Measurements from ENCODE around the gene NCAN.

The NCAN gene

DNA sequence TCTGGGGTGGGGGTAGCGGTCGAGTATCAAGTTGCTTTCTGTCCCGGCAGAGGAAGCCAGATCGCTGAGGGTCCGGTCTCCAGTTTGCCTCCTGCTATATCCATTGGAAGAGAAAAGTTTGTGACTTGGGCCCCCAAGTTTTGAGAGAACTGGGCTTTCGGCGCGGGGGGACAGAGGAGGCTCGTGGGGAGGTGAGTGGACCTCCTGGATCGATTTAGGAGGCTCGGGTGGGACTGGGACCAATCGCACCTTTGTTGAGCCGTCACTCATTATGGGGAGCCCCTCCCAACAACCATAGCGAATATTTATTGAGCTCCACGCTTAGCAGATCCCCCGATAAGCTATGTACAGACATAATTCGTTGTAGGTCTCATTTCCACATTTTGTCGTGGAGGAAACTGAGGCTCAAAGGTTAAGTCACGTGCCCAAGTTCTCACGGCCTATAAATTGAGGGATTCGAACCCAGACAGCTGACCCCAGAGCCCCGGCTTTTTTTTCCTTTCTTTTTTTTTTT, 18.8 kb upstream of the NCAN start:
- peak overlapping the region; percentile 96 for H3K4me3 ChIP-seq (ENCODE audit: low read depth, low read length)
- no peak for DNase-seq (ENCODE audit: low read depth)
- TF ChIP-seq, protein P1, sequence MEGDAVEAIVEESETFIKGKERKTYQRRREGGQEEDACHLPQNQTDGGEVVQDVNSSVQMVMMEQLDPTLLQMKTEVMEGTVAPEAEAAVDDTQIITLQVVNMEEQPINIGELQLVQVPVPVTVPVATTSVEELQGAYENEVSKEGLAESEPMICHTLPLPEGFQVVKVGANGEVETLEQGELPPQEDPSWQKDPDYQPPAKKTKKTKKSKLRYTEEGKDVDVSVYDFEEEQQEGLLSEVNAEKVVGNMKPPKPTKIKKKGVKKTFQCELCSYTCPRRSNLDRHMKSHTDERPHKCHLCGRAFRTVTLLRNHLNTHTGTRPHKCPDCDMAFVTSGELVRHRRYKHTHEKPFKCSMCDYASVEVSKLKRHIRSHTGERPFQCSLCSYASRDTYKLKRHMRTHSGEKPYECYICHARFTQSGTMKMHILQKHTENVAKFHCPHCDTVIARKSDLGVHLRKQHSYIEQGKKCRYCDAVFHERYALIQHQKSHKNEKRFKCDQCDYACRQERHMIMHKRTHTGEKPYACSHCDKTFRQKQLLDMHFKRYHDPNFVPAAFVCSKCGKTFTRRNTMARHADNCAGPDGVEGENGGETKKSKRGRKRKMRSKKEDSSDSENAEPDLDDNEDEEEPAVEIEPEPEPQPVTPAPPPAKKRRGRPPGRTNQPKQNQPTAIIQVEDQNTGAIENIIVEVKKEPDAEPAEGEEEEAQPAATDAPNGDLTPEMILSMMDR (IDR thresholded peaks at IDR 0.05; ENCODE audit: low read depth, low read length): no peak
- peak; percentile 66 for TF ChIP-seq POLR2A (IDR thresholded peaks at IDR 0.05; ENCODE audit: extremely low read depth, insufficient read length)
- TF ChIP-seq, protein P2, sequence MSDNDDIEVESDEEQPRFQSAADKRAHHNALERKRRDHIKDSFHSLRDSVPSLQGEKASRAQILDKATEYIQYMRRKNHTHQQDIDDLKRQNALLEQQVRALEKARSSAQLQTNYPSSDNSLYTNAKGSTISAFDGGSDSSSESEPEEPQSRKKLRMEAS (IDR thresholded peaks at IDR 0.05; ENCODE audit: low read depth, low read length): 0 out of 2 replicates have a peak, but pooled peaks have one; percentile 20
- peak; percentile 27 for TF ChIP-seq MYC (IDR thresholded peaks at IDR 0.05; ENCODE audit: low read depth, low read length)

DNA sequence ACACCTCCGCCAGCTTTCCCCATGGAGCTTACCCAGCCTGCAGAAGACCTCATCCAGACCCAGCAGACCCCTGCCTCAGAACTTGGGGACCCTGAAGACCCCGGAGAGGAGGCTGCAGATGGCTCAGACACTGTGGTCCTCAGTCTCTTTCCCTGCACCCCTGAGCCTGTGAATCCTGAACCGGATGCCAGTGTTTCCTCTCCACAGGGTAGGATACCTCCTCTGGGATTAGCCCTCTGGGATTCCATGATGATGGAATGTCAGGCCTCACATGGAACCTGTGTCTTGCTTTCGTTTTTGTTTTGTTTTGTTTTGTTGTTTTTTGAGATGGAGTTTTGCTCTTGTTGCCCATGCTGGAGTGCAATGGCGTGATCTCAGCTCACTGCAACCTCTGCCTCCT, 17.8 kb upstream of the NCAN start:
- TF ChIP-seq MYC (IDR thresholded peaks at IDR 0.05; ENCODE audit: low read depth, low read length) (no peak), POLR2A (IDR thresholded peaks at IDR 0.05; ENCODE audit: extremely low read depth, insufficient read length) (no peak)
- TF ChIP-seq, protein P1 (IDR thresholded peaks at IDR 0.05; ENCODE audit: low read depth, low read length): no peak
- TF ChIP-seq, protein P2 (IDR thresholded peaks at IDR 0.05; ENCODE audit: low read depth, low read length): no peak
- peak overlapping the region; percentile 96 for H3K4me3 ChIP-seq (ENCODE audit: low read depth, low read length)
- no peak for DNase-seq (ENCODE audit: low read depth)

DNA sequence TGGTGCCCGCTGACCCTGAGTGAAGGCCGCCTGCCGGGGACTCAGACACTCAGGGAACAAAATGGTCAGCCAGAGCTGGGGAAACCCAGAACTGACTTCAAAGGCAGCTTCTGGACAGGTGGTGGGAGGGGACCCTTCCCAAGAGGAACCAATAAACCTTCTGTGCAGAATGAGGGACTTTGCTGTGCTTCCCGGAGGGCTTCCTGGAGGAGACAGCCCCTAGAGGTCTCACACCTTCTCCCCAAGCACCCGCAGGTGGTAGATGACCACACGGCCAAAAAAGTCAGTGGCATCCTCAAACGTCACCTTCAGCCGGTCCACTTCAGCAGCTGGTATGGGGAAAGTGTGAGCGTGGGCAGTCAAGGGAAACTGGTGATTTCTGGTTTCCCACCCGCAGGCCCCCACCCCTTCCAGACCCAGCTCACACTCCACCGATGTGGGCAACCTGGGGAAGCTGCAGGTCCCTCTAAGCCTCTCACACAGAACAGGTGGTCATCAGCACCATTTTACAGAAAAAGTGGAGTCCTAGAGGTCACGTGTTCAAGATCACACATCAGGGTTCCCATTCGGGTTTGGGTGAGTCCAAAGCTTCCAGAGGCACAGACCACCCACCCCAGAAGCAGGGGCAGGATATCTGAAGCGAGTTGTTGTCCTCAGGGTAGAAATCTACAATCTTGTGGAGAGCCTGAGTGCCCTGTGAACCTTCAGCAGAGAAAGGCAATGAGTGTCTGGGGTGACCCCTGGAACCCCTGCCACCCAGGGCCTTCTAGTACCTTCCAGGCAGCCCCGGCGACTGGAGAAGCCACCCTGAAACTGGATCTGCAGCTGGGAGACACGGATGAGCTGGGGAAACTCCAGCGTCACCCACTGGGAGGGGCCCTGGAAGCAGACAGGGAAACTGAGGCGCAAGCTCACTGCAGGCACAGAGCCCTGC, 9.8 kb upstream of the NCAN start:
- no peak for DNase-seq (ENCODE audit: low read depth)

DNA sequence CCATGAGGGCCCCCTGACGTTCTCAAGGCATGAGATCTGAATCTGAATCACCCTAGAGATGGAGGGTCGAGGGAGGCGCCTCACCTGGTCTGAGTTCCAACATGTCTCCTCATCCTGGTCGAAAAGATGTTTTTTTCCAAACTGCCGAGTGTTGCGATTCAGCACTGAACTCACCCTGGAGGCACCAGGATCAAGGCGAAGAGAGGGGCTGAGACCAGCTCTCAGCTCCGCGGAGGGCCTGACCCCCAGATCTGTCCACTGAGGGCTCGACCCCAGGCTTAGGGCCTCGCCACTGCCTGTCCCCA, 9.1 kb upstream of the NCAN start:
- peak overlapping the region; percentile 85 for H3K4me3 ChIP-seq (ENCODE audit: low read depth, low read length)
- TF ChIP-seq, protein P2 (IDR thresholded peaks at IDR 0.05; ENCODE audit: low read depth, low read length): no peak
- no peak for TF ChIP-seq POLR2A (IDR thresholded peaks at IDR 0.05; ENCODE audit: extremely low read depth, insufficient read length)
- TF ChIP-seq, protein P1 (IDR thresholded peaks at IDR 0.05; ENCODE audit: low read depth, low read length): no peak
- no peak for TF ChIP-seq MYC (IDR thresholded peaks at IDR 0.05; ENCODE audit: low read depth, low read length)
- DNase-seq (ENCODE audit: low read depth): no peak

More for the DNA sequence above, 9.8 kb upstream of the NCAN start:
- H3K4me3 ChIP-seq (ENCODE audit: low read depth, low read length): peak overlapping the region; percentile 85
- TF ChIP-seq, protein P2 (IDR thresholded peaks at IDR 0.05; ENCODE audit: low read depth, low read length): no peak
- TF ChIP-seq POLR2A (IDR thresholded peaks at IDR 0.05; ENCODE audit: extremely low read depth, insufficient read length) (no peak), MYC (IDR thresholded peaks at IDR 0.05; ENCODE audit: low read depth, low read length) (no peak)
- TF ChIP-seq, protein P1 (IDR thresholded peaks at IDR 0.05; ENCODE audit: low read depth, low read length): no peak

DNA sequence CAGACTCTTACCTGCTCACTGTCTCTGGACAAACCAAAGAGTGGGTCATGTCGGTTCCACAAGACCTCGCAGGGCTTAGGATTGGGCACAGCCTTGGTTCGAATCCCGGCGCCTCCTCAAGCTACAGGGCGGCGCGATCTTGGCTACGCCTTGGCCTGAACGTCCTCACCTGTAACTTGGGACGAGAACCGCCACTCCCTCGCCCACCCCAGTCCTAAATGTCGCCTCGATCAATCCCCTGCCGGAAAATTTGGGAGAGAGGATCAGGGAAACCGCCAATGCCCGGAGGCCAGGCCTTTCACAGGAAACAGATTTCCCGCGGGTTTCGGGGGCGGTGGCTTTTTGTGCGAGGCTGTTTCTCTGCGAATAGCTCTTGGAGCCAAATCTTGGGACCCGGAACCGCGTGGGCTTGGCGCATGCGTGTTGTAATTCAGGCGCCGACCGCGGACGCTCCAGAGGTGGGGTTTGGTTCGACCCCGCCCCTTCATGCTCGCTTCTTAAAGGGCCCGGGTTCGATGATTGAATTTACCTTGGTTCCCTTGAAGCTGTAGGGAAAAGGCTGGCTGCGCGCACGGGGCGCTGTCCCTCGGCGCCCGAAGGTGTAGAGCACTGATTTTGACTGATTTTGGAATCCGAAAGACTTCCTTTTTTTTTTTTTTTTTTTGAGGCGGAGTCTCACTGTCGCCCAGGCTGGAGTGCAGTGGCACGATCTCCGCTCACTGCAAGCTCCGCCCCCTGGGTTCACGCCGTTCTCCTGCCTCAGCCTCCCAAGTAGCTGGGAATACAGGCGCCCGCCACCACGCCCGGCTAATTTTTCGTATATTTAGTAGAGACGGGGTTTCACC, 8.5 kb upstream of the NCAN start, which contains the start of gene NR2C2AP:
Gene NR2C2AP (minus strand): TSS at position 403 of the 845 bp plus-strand sequence. CDS start 354 bp downstream, at position 49.
- TF ChIP-seq, protein P2 (IDR thresholded peaks at IDR 0.05; ENCODE audit: low read depth, low read length): peak; percentile 85
- TF ChIP-seq, protein P1 (IDR thresholded peaks at IDR 0.05; ENCODE audit: low read depth, low read length): no peak
- TF ChIP-seq MYC (IDR thresholded peaks at IDR 0.05; ENCODE audit: low read depth, low read length) (no peak), POLR2A (IDR thresholded peaks at IDR 0.05; ENCODE audit: extremely low read depth, insufficient read length) (peak; percentile 36)
- peak within 1 kb of the TSS; percentile 85 for H3K4me3 ChIP-seq (ENCODE audit: low read depth, low read length)
- peak; percentile 93 for DNase-seq (ENCODE audit: low read depth)

Measured in NB4 (cell line).